PC-3 (cell line): ENCODE results near the gene LRRC61. TPM values are rescaled to one million over a fixed set of nuclear protein-coding genes. Genes with fewer than 3 reads are reported as not detected.

Experiments
- ATAC-seq: fragments of 200-7000 bp; cut with Tn5 transposase; 2 replicates; pipeline ENCODE4 v1.9.1; 2020; ENCODE audit warnings: mild to moderate bottlenecking, moderate library complexity
- BruUV-seq: library from RNA; stranded (reverse); fragments of 400-500 nt; replicated peaks from 2 replicates; lab custom pipeline; 2021; lab: Mats Ljungman, UMichigan
- CTCF ChIA-PET: fragments of 300-600 bp; sonication (Branson Sonifier 250); formaldehyde crosslinking; loops from one replicate; lab custom pipeline; 2022; ENCODE audit warnings: antibody characterized with exemption; lab: Charles Lee
- POLR2A ChIA-PET: fragments of 300-600 bp; sonication (Branson Sonifier 250); formaldehyde crosslinking; loops from one replicate; lab custom pipeline; 2022; ENCODE audit warnings: antibody characterized with exemption; ENCODE audit not compliant: unreplicated experiment; lab: Charles Lee
- DNase-seq: peaks from one replicate; pipeline ENCODE4 v3.0.0-alpha.2; 2015
- H2AFZ ChIP-seq: fragments of 300-600 bp; sonication (generic); 2 replicates; pipeline ENCODE4 v1.6.0; 2016; ENCODE audit warnings: antibody characterized with exemption, low read length
- H3F3A ChIP-seq: fragments of 300-600 bp; sonication (generic); one replicate; pipeline ENCODE4 v1.6.0; 2017; ENCODE audit warnings: antibody characterized with exemption, low read length, control low read depth, mild to moderate bottlenecking; ENCODE audit not compliant: unreplicated experiment
- H3K27ac ChIP-seq: fragments of 300-600 bp; sonication (generic); 2 replicates; pipeline ENCODE4 v1.5.1; 2016; ENCODE audit warnings: mild to moderate bottlenecking, low read length
- H3K27me3 ChIP-seq: fragments of 300-600 bp; sonication (generic); 2 replicates; pipeline ENCODE4 v1.6.1; 2016; ENCODE audit warnings: low read length, mixed read lengths
- H3K36me3 ChIP-seq: fragments of 300-600 bp; sonication (generic); 2 replicates; pipeline ENCODE4 v1.6.1; 2016; ENCODE audit warnings: low read depth, mixed run types, low read length, mixed read lengths
- H3K4me1 ChIP-seq: fragments of 300-600 bp; sonication (generic); 2 replicates; pipeline ENCODE4 v1.5.1; 2016; ENCODE audit warnings: low read length; ENCODE audit not compliant: insufficient read depth
- H3K4me2 ChIP-seq: fragments of 300-600 bp; sonication (generic); 2 replicates; pipeline ENCODE4 v1.6.0; 2016; ENCODE audit warnings: low read length
- H3K4me3 ChIP-seq: fragments of 300-600 bp; sonication (generic); 2 replicates; pipeline ENCODE4 v1.5.1; 2016; ENCODE audit warnings: mild to moderate bottlenecking, low read length, mixed read lengths
- H3K79me2 ChIP-seq: fragments of 300-600 bp; sonication (generic); 2 replicates; pipeline ENCODE4 v1.6.1; 2017; ENCODE audit warnings: low read length, mixed read lengths
- H3K9ac ChIP-seq: fragments of 300-600 bp; sonication (generic); 2 replicates; pipeline ENCODE4 v1.6.0; 2016; ENCODE audit warnings: mild to moderate bottlenecking, low read length
- H3K9me2 ChIP-seq: fragments of 300-600 bp; sonication (generic); replicated peaks from 2 replicates; pipeline ENCODE4 v1.6.1; 2016; ENCODE audit warnings: mixed run types, low read length, mixed read lengths
- H3K9me3 ChIP-seq: fragments of 300-600 bp; sonication (generic); 2 replicates; pipeline ENCODE4 v1.6.1; 2016; ENCODE audit warnings: low read length, mixed read lengths
- H4K20me1 ChIP-seq: fragments of 300-600 bp; sonication (generic); 2 replicates; pipeline ENCODE4 v1.6.1; 2016; ENCODE audit warnings: low read length, mixed read lengths
- EZH2 ChIP-seq: fragments of 300-600 bp; sonication (generic); IDR thresholded peaks from one replicate; pipeline ENCODE4 v1.6.1; 2017; ENCODE audit warnings: antibody characterized with exemption, mild to moderate bottlenecking, low read length; ENCODE audit not compliant: unreplicated experiment
- EZH2phosphoT487 ChIP-seq: fragments of 300-600 bp; sonication (generic); IDR thresholded peaks from 2 replicates; pipeline ENCODE4 v1.6.1; 2018; ENCODE audit warnings: mild to moderate bottlenecking, antibody characterized with exemption, low read length, borderline replicate concordance
- intact Hi-C: fragments of 100-400 bp; cut with micrococcal nuclease; formaldehyde crosslinking; loops from 2 replicates; pipeline ENCODE4 v1.9.0; 2023
- total RNA-seq: library from RNA; depleted of rRNA; stranded (reverse); fragments of >200 nt; gene quantifications from 2 replicates; pipeline ENCODE4 v1.2.3, GENCODE V29; 2014
- TF ChIP-seq, protein P1 (sequence below): fragments of 300-600 bp; sonication (generic); conservative IDR thresholded peaks from 2 replicates; pipeline ENCODE4 v1.5.1; 2017; ENCODE audit warnings: antibody characterized with exemption, low read depth, mild to moderate bottlenecking, low read length

LRRC61 gene
- total RNA-seq, 1 experiment from 2014 or later = 15.1 TPM

DNA sequence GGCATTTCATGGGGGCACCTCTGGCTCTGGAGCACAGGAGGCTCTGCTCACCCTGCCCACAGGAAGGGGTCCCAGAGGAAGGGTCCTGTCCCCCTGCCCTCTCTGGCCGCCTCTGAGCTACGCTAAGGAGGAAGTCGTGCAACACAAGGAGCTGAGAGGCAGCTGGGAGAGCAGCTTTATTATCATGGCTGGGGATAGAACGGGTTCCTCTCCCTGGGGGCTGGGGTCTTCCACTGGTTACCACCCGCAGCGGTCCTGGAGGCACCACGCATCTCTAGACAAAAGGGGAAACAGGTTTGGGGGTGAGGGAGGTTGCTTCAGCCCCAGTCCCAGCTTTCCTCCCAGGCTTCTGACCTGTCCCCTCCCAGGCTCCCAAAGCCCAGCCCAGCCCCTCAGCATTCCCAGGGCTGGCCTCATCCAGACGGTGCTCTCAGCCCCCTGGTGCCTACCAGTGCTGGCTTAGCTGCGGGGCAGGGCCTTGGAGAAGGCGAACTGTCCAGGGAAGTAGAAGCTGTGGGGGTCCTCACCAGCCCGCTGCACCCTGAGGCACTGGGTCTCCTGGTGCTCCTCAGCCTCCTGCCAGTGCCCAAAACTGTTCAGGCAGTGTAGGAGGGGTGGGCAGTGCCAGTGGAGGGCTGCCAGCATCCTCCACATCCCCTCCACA is 15.1 kb downstream of the LRRC61 start:
- TF ChIP-seq EZH2 = no peak
- no peak overlapping the region for H3K27ac ChIP-seq
- no peak overlapping the region for H3K9ac ChIP-seq
- ATAC-seq (no peak), DNase-seq (no peak)
- no peak overlapping the region for H3K4me2 ChIP-seq
- no peaks in the 10 kb centered on the region for H4K20me1 ChIP-seq
- H3F3A ChIP-seq = no peaks in the 10 kb centered on the region
- H3K4me3 ChIP-seq = no peak overlapping the region
- no peaks in the 10 kb centered on the region for H3K27me3 ChIP-seq
- H3K79me2 ChIP-seq = no peaks in the 10 kb centered on the region
- no peaks in the 10 kb centered on the region for H3K9me2 ChIP-seq
- no peaks in the 10 kb centered on the region for H3K4me1 ChIP-seq
- ChIA-PET POLR2A (no interaction called here), CTCF (no interaction called here)
- H3K36me3 ChIP-seq = no peaks in the 10 kb centered on the region
- intact Hi-C loops = no loop called here
- no peak overlapping the region for H2AFZ ChIP-seq
- no peaks in the 10 kb centered on the region for H3K9me3 ChIP-seq
- BruUV-seq = no TSS peak

DNA sequence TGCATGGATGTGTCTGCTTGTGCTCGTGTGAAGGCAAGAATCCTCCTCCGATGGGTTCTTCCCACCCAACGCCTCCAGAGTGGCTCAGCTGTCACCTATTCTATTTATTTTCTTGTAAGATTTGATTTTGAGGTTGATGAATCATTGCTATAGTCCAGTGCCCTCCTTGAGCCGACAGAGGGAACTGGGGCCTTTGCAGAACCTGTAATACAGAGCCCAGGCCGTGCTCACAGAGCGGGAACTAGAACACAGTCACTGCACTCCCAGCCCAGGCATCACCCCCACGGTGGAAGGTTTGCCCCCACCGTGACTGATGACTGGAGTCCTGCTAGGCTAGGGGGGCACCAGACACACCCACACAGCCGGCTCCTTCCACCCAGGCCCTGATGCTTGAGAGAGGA is 16.3 kb downstream of the LRRC61 start:
- no peaks in the 10 kb centered on the region for H3K27me3 ChIP-seq
- no peak for DNase-seq

DNA sequence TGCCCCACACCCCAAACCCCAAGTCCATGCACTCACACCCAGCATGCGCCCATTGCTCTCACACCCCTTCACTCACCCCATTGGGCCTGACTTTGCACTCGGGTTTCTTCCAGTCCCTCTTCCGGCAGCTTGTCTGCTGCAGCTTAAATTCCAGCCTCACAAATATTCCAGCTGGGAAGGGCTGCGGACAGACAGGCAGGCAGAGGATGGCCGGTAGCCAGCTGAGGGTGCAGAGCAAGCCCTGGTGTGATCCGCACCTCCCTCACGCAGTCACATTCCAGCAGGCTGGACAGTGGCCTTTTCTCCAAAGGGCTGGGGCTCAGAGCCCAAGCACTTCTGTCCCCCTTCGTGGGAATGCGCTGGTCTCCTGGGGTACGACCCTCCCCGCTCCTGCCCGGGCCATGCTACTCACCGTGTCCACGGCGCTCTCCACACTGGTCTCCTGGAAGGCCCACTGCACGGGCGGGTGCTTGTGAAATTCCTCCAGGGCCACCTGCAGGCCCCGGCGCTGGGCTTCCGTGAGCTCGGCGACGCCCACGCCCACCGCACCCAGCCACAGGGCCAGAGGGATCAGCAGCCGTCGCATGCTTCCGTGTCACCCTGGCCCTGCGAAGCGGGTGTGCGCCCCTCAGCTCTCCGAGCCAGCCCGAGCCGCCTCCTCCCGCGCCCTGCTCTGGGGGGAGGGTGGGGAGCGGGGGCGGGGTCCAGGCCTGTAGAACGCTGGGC is 17.0 kb downstream of the LRRC61 start:
- no peaks in the 10 kb centered on the region for H3K9me2 ChIP-seq
- no TSS peak for BruUV-seq
- intact Hi-C loops = no loop called here
- no peaks in the 10 kb centered on the region for H3K9me3 ChIP-seq
- no peaks in the 10 kb centered on the region for H4K20me1 ChIP-seq
- CTCF ChIA-PET = no interaction called here
- no peaks in the 10 kb centered on the region for H3K27me3 ChIP-seq
- no peak overlapping the region for H3K9ac ChIP-seq
- no peaks in the 10 kb centered on the region for H3K4me1 ChIP-seq
- POLR2A ChIA-PET = no interaction called here
- no peaks in the 10 kb centered on the region for H3K36me3 ChIP-seq
- no peaks in the 10 kb centered on the region for H3F3A ChIP-seq
- H2AFZ ChIP-seq = no peak overlapping the region
- no peak for DNase-seq
- no peak overlapping the region for H3K27ac ChIP-seq
- H3K79me2 ChIP-seq = no peaks in the 10 kb centered on the region
- TF ChIP-seq EZH2 = no peak
- TF ChIP-seq, protein P1, sequence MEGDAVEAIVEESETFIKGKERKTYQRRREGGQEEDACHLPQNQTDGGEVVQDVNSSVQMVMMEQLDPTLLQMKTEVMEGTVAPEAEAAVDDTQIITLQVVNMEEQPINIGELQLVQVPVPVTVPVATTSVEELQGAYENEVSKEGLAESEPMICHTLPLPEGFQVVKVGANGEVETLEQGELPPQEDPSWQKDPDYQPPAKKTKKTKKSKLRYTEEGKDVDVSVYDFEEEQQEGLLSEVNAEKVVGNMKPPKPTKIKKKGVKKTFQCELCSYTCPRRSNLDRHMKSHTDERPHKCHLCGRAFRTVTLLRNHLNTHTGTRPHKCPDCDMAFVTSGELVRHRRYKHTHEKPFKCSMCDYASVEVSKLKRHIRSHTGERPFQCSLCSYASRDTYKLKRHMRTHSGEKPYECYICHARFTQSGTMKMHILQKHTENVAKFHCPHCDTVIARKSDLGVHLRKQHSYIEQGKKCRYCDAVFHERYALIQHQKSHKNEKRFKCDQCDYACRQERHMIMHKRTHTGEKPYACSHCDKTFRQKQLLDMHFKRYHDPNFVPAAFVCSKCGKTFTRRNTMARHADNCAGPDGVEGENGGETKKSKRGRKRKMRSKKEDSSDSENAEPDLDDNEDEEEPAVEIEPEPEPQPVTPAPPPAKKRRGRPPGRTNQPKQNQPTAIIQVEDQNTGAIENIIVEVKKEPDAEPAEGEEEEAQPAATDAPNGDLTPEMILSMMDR = no peak
- no peak for TF ChIP-seq EZH2phosphoT487
- H3K4me3 ChIP-seq = no peak overlapping the region
- ATAC-seq = no peak
- H3K4me2 ChIP-seq = no peak overlapping the region

More for the DNA sequence above, 16.3 kb downstream of the LRRC61 start:
- Histone ChIP-seq H3K9me3 (no peaks in the 10 kb centered on the region), H3K4me3 (no peak overlapping the region), H3K9me2 (no peaks in the 10 kb centered on the region), H4K20me1 (no peaks in the 10 kb centered on the region), H3K79me2 (no peaks in the 10 kb centered on the region), H3K9ac (no peak overlapping the region), H3K36me3 (no peaks in the 10 kb centered on the region), H2AFZ (no peak overlapping the region), H3F3A (no peaks in the 10 kb centered on the region), H3K4me1 (no peaks in the 10 kb centered on the region), H3K27ac (no peak overlapping the region), H3K4me2 (no peak overlapping the region)
- no TSS peak for BruUV-seq
- intact Hi-C loops = no loop called here
- ChIA-PET POLR2A (no interaction called here), CTCF (no interaction called here)
- ATAC-seq = 0 out of 2 replicates have a peak, but pooled peaks have one; percentile 24
- TF ChIP-seq EZH2 = no peak
